ENCODE results near the gene MEAF6. TPM values are rescaled to one million over a fixed set of nuclear protein-coding genes. Genes with fewer than 3 reads are reported as not detected.

The MEAF6 gene
- total and polyA plus RNA-seq, 8 donors, result 47.7 to 94.7 (median 85.5) TPM

GRCh38 chr1:37480125-37480466, 34.5 kb downstream of the MEAF6 start:
- peaks cover 8 to 91% of the 10 kb centered on the region in 2 donors for H3K36me3 ChIP-seq
- peaks cover 60 to 95% of the 10 kb centered on the region in 2 donors for H3K4me1 ChIP-seq
- no peak for ATAC-seq
- intact Hi-C loops (cut with DNase I), result no loop called here
- H3K27me3 ChIP-seq, result no peaks in the 10 kb centered on the region
- no peak for TF ChIP-seq CTCF (IDR thresholded peaks at IDR 0.05)
- DNase-seq, result no peak
- peak overlapping the region in 1 of 2 donors; percentile 94 for H3K4me3 ChIP-seq
- peak overlapping the region; percentile 94 to 96 for H3K27ac ChIP-seq
- H3K9me3 ChIP-seq, result no peaks in the 10 kb centered on the region

GRCh38 chr1:37479255-37480124, 35.1 kb downstream of the MEAF6 start:
- peaks cover 8 to 86% of the 10 kb centered on the region in 2 donors for H3K36me3 ChIP-seq
- H3K4me1 ChIP-seq, result peaks cover 56 to 89% of the 10 kb centered on the region in 2 donors
- peak overlapping the region; percentile 94 to 96 for H3K27ac ChIP-seq
- peak overlapping the region; percentile 13 to 94 for H3K4me3 ChIP-seq
- ATAC-seq (peak; percentile 77), DNase-seq (peak in 3 of 4 donors; percentile 46 to 96 (median 95))
- peak in 1 of 2 donors; percentile 9 for TF ChIP-seq CTCF (IDR thresholded peaks at IDR 0.05)
- H3K9me3 ChIP-seq, result no peaks in the 10 kb centered on the region
- H3K27me3 ChIP-seq, result no peaks in the 10 kb centered on the region
- intact Hi-C loops (cut with DNase I), result no loop called here

GRCh38 chr1:37478890-37479254, 35.7 kb downstream of the MEAF6 start:
- Histone ChIP-seq H3K36me3 (peaks cover 8 to 80% of the 10 kb centered on the region in 2 donors), H3K27ac (peak overlapping the region; percentile 94 to 96), H3K9me3 (no peaks in the 10 kb centered on the region), H3K4me1 (peaks cover 51 to 84% of the 10 kb centered on the region in 2 donors), H3K4me3 (peak overlapping the region; percentile 13 to 94), H3K27me3 (no peaks in the 10 kb centered on the region)
- TF ChIP-seq CTCF (IDR thresholded peaks at IDR 0.05), result no peak
- DNase-seq (peak in 1 of 4 donors; percentile 35), ATAC-seq (no peak)
- intact Hi-C loops (cut with DNase I), result no loop called here

- TF ChIP-seq CTCF (IDR thresholded peaks at IDR 0.05), result no peak
- H3K4me1 ChIP-seq, result peaks cover 55 to 84% of the 10 kb centered on the region in 2 donors
- H3K36me3 ChIP-seq, result peaks cover 8 to 76% of the 10 kb centered on the region in 2 donors
- intact Hi-C loops (cut with DNase I), result no loop called here
- H3K4me3 ChIP-seq, result peak overlapping the region in 1 of 2 donors; percentile 94
- DNase-seq, result no peak
- H3K27ac ChIP-seq, result peak overlapping the region; percentile 94 to 96
- ATAC-seq, result no peak
- no peaks in the 10 kb centered on the region for H3K27me3 ChIP-seq
- H3K9me3 ChIP-seq, result no peaks in the 10 kb centered on the region
These were observed 36.1 kb downstream of the MEAF6 start for GRCh38 chr1:37478451-37478881.

GRCh38 chr1:37477946-37478345, 36.6 kb downstream of the MEAF6 start:
- peak in 1 of 4 donors; percentile 36 for DNase-seq
- no peaks in the 10 kb centered on the region for H3K27me3 ChIP-seq
- H3K9me3 ChIP-seq, result no peaks in the 10 kb centered on the region
- no peak for TF ChIP-seq CTCF (IDR thresholded peaks at IDR 0.05)
- peaks cover 55 to 84% of the 10 kb centered on the region in 2 donors for H3K4me1 ChIP-seq
- no peak for ATAC-seq
- intact Hi-C loops (cut with DNase I), result no loop called here
- peak overlapping the region; percentile 94 to 96 for H3K27ac ChIP-seq
- H3K36me3 ChIP-seq, result peaks cover 7 to 71% of the 10 kb centered on the region in 2 donors
- H3K4me3 ChIP-seq, result peak overlapping the region; percentile 82 to 94

All from left lung (tissue), 10 donors.